C1 segment of cervical spinal cord (tissue), 14 donors: ENCODE measurements around the gene RAD51B.
"Not testable (repeated sequence)": the region's sequence is repeated elsewhere in the genome, so short reads cannot be mapped to it uniquely, and the experiment has no call there.

Source experiments
- DNase-seq, 14 donors: peaks; one replicate each; lab custom pipeline; 2025; lab: John Stamatoyannopoulos, UW

RAD51B gene

GRCh38 chr14:68649476-68650189 lies 830.1 kb downstream of the RAD51B start:
- no peak for DNase-seq

- no peak for DNase-seq
Observed at GRCh38 chr14:68650404-68650994, 830.9 kb downstream of the RAD51B start.

DNA sequence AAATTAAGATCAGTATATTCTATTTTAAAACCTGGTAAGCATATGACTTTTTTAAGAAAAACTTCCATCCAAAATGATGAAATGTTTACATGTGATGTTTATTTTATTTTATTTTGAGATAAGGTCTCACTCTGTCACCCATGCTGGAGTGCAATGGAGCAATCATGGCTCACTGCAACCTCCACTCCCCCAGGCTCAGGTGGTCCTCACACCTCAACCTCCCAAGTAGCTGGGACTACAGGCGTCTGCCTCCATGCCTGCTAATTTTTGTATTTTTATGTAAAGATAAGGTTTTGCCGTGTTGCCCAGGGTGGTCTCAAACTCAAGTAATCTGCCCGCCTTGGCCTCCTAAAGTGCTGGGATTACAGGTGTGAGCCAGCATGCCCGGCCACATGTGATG lies 831.5 kb downstream of the RAD51B start:
- DNase-seq = no peak

DNA sequence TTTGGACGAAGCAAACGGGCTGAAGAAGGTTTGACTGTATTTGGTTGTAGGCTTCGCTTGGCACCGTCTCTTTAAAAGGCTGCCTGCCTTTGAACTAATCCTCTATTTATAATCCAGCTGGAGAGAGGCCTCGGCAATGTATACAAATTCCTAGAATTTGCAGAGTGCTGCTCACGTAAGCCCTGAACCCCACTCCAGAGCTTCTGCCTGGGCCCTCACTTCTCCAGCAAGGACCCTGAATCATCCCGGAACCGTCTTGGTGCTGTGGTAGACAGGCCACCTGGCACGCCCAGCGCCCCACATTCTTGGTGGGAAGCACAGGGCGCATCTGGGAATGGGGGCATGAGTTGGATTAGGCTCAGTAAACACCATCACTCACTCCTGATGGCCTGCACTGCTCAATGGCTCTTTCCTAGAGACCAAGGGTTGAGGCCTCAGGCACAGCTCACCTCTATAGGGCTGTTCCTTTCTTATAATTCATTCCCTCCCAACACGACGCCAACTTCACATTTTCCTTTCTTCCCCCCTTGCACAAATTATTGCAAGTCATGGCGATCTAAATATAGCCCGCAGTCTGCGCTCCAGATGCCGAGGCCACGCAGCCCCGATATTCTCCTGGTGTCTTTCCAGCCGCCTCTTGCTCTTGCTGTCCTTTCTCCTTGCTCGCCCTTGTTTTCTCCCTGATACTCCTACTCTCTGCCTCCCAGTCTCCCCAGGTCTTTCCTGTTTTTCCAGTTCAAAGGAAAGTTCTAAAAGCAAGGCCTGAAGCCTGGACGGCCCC lies 832.3 kb downstream of the RAD51B start:
- DNase-seq = no peak

- no peak for DNase-seq
Observed at GRCh38 chr14:68652433-68652690, 832.8 kb downstream of the RAD51B start.

DNA sequence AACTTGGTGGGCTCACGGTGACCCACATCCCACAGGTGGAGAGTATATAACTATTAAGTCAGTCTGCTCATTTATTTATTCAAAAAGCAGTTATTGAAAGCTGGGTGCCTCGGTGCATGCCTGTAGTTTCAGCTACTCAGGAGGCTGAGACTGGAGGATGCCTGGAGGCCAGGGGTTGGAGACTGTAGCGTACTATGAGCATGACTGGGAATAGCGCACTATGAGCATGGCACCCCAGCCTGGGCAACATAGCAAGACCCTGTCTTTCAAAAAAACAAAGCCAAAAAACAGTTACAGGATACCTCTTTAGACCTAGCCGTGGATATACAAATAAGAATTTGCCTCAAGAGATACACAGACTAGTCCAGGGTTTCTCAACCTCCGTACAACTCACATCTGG lies 833.5 kb downstream of the RAD51B start:
- no peak for DNase-seq

- DNase-seq = no peak
Observed at GRCh38 chr14:68653804-68654203, 834.2 kb downstream of the RAD51B start.

- DNase-seq = no peak
Observed at GRCh38 chr14:68654471-68654941, 834.9 kb downstream of the RAD51B start.

GRCh38 chr14:68655021-68655831 lies 835.6 kb downstream of the RAD51B start:
- DNase-seq = peak in 4 of 14 donors; percentile 8 to 43 (median 20)

- DNase-seq = peak in 1 of 14 donors; percentile 21
Observed at GRCh38 chr14:68655911-68656316, 836.3 kb downstream of the RAD51B start.

DNA sequence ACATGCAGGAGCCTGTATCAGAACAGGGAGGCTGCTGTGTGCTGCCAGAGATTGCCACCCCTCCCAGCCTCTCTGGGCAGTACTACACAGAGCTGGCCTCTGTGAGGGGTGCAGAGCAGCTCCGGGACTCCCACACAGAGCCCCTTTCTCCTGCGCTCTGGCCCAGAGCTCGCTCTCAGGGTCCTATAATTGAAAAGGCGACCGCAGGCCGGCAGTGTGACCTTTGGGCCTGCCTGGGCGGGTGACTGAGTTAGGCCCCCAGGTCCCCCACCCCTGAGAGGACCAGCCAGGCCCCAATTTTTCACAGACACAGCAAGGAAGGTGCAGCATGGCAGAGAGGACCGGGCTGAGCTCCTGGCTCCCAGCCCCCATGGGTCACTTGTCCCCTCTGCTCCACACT lies 836.9 kb downstream of the RAD51B start:
- no peak for DNase-seq

- DNase-seq = no peak
Observed at GRCh38 chr14:68657300-68658028, 837.9 kb downstream of the RAD51B start.

DNA sequence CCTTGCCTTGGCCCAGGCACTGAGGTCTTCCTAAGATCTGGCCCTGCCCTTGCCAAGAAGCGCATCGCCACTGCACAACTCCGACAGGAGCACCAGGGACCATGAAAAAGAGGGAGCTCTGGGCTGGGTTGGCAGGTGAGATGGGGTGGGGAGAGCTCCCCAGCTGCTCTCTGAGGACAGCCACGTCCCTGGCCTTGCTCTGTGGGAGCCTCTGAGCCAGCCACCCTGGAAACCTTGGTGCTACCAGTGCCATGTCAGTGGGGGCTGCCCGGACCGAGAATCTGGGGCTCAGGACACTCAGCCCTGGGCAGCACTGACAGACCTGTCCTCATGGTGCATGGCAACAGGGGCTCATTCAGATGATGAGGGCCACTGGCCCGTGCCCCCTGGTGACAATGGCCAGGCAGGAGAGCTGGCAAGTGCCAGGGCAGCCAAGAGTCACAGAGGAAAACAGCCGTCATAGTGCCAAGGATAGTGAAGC lies 838.5 kb downstream of the RAD51B start:
- DNase-seq = no peak

DNA sequence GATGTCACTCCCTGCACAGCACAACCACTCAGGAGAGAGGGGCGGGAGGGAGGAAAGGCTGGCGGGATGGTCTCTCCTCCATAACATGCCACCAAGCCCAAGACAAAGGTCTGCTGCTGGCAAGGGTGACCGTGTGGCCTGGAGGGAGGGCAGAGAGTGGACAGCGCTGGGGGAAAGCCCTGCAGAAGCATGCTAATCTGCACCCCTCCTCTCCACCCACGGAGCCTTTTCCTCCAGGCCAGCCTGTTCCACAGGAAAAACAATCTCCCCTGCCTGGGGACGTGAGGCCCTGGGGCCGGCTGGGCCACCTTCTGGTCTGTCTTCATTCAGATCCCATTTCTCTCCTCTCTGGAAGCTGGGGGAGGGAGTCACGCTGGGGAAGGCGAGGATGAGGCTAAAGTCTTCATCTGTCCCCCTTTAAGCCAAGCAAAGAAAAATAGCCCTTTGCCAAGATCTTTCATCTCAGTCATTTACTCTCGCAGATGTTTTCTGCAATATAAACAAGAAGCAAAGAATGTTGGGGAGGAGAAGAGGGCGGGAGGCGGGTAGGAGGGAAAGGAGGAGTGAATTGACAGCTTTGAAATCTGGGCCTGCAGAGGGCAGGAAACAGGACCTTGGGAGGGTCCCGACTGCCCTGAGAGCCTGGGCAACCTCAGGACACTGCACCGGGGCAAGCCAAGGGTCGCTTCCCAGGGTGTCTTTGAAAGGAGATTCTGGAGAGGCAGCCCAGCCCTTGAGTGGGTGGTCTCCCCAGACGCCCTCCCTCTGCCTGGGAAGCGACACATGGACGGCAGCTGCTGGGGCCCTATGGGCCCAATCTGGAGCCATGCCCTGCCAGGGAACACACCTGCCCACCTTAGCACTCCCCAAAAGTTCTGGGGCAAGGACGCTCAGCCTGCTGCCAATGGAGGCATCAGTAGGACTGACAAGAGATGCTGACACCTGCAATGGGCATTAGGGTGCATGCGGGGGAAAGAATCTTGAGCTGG lies 839.7 kb downstream of the RAD51B start:
- no peak for DNase-seq

DNA sequence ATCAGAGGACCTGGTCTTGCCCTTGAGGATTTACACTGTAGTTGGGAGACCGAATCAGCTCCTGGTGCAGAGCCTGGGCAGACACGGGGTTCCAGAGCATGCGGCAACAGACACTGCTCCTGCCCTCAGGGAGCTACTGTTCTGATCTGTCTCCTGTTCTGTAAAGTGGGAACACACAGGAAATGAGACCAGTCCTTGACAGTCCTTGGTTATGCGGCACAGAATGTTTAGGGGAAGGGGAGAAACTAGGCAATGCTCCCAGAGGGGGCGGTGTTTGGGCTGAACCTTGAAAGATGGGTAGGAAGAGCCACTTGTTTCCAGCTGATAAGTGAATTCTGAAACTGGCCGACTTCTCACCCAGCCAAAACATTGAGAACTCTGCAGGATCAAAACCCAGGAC lies 840.9 kb downstream of the RAD51B start:
- no peak for DNase-seq

GRCh38 chr14:68661226-68662225 lies 841.9 kb downstream of the RAD51B start:
- DNase-seq = no peak

GRCh38 chr14:68662392-68662791 lies 842.8 kb downstream of the RAD51B start:
- DNase-seq = no peak

GRCh38 chr14:68662826-68663225 lies 843.2 kb downstream of the RAD51B start:
- DNase-seq = not testable (repeated sequence)
